Left cardiac atrium (tissue), 4 donors: ENCODE measurements around the gene GGTLC2. TPM values are rescaled to one million over a fixed set of nuclear protein-coding genes. Genes with fewer than 3 reads are reported as not detected.
"Not testable (repeated sequence)": the region's sequence is repeated elsewhere in the genome, so short reads cannot be mapped to it uniquely, and the experiment has no call there.

Source experiments
- ATAC-seq, 2 donors: fragments of 200-7000 bp; cut with Tn5 transposase; one replicate each; pipeline ENCODE4 v1.9.1; 2020; ENCODE audit warnings: mild to moderate bottlenecking in 2 of 2, moderate library complexity in 2 of 2
- DNase-seq: peaks from one replicate; pipeline ENCODE4 v3.0.0-alpha.2; 2020
- intact Hi-C, 2 donors: fragments of 100-400 bp; cut with DNase I; formaldehyde crosslinking; loops; one replicate each; pipeline versions ENCODE4 v1.14.1 to v1.15.1; 2022 to 2023
- total RNA-seq, 2 donors: library from RNA; stranded (reverse); fragmentation: NEBNext Ultra II Directional; extraction: Animal tissue kit (Norgen Biotek cat#: 25700); gene quantifications; one replicate each; pipeline ENCODE4 v1.2.1, GENCODE V29; 2021
- donor health status: DM: no; HTN: yes; CAD: no.
- donor health status: DM: no; HTN: yes; CAD: no; lungs with severe emphysema.
- donor health status: DM: yes; HTN: yes; CAD: no.
- donor health status: Dilated cardiomyopathy.

GGTLC2 gene
- total RNA-seq, 2 donors from 2014 or later: not detected

DNA sequence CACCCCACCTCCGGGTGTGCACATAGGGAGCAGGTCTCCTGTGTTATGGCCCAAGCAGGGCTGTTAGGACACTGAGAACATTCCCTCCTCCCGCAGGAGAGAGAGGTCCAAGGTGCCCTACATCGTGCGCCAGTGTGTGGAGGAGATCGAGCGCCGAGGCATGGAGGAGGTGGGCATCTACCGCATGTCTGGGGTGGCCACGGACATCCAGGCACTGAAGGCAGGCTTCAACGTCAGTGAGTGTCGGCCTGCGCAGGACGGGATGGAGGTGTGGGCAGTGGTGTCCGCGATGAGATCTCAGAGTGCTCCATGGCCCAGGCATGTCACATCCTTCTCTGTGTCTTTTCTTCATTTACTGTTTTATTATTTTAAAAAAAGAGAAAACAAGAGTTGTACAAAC is 12.2 kb upstream of the GGTLC2 start:
- ATAC-seq, DNase-seq, intact Hi-C loops: not testable (repeated sequence)

- ATAC-seq, intact Hi-C loops, DNase-seq: not testable (repeated sequence)
Measured at GRCh38 chr22:22633533-22633932, 10.9 kb upstream of the GGTLC2 start.

DNA sequence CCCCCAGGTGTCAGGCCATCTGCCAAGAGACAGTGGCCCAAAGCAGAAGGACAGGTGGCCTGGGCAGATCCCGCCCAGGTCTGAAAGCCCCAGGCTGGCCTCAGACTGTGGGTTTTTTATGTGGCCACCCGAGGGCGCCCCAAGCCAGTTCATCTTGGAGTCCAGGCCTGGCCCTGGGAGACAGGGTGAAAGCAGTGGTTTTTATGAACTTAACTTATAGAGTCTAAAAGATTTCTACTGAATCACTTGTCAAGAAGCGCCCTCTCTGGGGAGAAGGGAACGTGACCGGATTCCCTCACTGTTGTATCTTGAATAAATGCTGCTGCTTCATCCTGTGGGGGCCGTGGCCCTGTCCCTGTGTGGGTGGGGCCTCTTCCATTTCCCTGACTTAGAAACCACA is 8.2 kb upstream of the GGTLC2 start:
- ATAC-seq, intact Hi-C loops, DNase-seq: not testable (repeated sequence)

GRCh38 chr22:22638313-22638712 is 6.1 kb upstream of the GGTLC2 start:
- DNase-seq, ATAC-seq, intact Hi-C loops: not testable (repeated sequence)

DNA sequence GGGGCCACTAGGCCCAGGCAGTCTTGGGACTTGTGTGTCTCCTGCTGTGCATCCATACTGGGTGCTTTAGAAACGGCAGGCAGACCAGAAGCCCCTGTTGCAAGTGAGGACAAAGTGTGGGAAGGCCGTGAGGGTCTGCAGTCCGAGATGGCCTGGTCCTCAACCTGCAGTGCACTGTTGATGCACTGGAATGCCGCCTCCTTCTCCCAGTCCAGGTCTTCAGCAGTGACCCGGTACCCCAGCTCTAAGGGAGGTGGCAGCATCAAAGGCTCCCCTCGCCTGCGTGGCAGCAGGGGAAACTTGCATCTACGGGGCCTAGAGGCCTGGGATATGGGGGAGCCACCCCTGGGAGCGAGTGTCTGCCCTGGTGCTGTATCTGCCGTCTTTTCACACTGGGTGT is 2.2 kb upstream of the GGTLC2 start:
- intact Hi-C loops, ATAC-seq, DNase-seq: not testable (repeated sequence)

DNA sequence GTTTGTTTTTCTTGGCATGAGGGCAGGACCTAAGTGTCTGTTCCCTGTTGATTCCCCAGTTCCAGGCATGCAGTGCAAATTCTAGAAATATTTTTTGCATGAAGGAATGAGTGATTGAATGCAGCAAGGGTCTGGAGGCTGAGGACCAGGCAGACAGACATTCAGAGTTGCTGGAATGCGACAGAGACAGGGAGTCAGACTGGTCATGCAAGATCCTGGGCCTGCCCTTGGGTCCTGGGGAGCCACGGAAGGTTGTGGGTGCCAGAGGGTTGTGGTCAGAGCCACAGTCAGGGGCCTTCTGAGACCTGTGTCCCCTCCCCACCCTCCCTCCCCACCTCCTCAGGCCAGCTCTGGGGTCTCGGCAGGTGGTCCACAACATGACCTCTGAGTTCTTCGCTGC is 1.6 kb downstream of the GGTLC2 start:
- ATAC-seq, intact Hi-C loops, DNase-seq: not testable (repeated sequence)

- ATAC-seq, intact Hi-C loops, DNase-seq: not testable (repeated sequence)
Measured at GRCh38 chr22:22647952-22648351, 3.5 kb downstream of the GGTLC2 start.

DNA sequence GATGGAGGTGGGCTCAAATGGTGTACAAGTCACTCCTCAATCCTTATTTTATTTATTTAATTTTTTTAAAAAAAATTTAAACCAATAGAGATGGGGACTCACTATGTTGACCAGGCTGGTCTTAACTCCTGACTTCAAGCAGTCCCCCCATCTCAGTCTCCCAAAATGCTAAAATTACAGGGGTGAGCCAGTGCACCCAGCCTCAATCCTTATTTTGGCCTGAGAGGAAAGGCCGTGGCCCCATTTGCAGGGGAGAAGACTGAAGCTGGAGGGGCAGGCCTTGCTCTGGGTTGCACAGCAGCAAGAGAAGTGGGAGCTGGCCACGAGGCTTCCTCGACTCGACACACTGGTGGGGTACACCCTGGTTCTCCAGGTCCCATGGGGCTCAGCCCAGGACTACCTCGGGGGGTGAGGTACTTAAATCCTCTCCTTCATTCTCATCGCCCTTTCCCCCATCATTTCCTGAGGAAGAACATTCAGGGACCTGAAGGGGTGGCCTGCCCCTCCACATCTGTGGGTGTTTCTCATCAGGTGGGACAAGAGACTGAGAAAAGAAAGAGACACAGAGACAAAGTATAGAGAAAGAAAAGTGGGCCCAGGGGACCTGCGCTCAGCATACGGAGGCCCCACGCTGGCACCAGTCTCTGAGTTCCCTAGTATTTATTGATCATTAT is 4.6 kb downstream of the GGTLC2 start:
- ATAC-seq, DNase-seq, intact Hi-C loops: not testable (repeated sequence)

GRCh38 chr22:22649761-22650160 is 5.3 kb downstream of the GGTLC2 start:
- DNase-seq, ATAC-seq, intact Hi-C loops: not testable (repeated sequence)

- intact Hi-C loops, ATAC-seq, DNase-seq: not testable (repeated sequence)
Measured at GRCh38 chr22:22650398-22650797, 6.0 kb downstream of the GGTLC2 start.

- ATAC-seq, intact Hi-C loops, DNase-seq: not testable (repeated sequence)
Measured at GRCh38 chr22:22650803-22651515, 6.5 kb downstream of the GGTLC2 start.

GRCh38 chr22:22651593-22651992 is 7.2 kb downstream of the GGTLC2 start:
- DNase-seq, intact Hi-C loops, ATAC-seq: not testable (repeated sequence)

DNA sequence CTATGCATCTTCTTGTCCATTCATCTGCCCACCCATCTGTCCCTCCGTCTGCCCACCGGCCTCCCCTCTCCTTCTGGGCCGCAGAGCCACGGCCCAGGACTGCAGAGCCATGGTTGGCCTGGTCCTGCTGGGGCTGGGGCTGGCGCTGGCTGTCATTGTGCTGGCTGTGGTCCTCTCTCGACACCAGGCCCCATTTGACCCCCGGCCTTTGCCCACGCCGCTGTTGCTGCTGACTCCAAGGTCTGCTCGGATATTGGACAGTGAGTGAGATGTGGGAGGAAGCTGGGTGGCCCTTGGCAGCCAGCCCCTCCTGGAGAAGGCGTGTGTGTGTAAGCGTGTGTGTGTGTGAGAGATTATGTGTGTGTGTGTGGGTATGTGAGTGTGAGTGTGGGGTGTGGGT is 7.7 kb downstream of the GGTLC2 start:
- DNase-seq, ATAC-seq, intact Hi-C loops: not testable (repeated sequence)

DNA sequence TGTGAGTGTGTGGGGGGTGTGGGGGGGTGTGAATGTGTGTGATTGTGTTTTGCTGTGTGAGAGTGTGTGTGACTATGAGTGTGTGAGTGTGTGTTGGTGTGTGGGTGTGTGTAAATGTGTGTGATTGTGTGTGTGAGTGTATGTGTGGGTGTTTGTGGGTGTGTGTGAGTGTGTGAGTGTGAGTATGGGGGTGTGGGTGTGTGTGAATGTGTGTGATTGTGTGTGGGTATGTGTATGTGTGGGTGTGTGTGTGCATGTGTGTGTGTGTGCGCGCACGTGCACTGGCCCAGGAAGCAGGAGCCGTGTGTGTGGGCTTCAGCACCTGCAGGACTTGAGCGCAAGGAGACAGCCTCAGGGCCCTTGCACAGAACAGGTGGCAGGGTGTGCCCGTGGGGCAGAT is 8.2 kb downstream of the GGTLC2 start:
- intact Hi-C loops, ATAC-seq: not testable (repeated sequence)

DNA sequence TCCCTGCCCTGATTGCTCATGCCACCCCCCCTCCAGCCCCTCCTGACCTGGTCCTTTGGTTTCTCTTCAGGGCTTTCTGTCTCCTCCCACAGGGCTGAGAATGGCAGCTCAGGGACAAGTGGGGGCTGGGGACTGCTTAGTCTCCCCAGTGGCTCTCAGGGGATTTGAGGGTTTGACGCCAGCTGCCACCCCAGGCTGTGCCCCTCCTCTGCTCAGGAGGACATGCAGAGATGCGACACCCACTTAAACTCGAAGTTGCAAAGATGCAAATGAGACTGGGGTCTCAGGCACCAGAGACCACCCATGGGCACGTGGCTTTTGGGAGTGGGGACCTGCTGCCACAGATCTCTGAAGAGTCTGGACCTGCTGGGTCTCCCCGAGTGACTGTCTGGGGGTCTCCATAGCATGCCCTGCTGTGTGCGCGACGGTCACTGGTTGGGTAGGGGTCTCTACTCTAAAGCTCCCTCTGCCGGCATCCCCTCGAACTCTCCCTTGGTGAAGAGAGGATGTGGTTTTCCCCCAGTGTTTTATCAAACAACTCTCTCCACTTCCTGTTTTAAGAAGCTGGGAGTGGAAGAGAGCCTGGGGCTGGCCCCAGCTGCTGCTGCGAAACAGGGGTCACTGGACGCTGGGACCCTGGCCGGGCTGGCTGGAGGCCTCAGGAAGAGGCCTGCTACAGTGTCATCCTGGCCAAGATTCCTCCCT is 9.4 kb downstream of the GGTLC2 start:
- DNase-seq, intact Hi-C loops, ATAC-seq: not testable (repeated sequence)

More for the DNA sequence above, 8.2 kb downstream of the GGTLC2 start:
- DNase-seq: not testable (repeated sequence)

- ATAC-seq (no peak), DNase-seq (no peak)
- intact Hi-C loops: no loop called here
Measured at GRCh38 chr22:22655452-22656290, 11.3 kb downstream of the GGTLC2 start.

DNA sequence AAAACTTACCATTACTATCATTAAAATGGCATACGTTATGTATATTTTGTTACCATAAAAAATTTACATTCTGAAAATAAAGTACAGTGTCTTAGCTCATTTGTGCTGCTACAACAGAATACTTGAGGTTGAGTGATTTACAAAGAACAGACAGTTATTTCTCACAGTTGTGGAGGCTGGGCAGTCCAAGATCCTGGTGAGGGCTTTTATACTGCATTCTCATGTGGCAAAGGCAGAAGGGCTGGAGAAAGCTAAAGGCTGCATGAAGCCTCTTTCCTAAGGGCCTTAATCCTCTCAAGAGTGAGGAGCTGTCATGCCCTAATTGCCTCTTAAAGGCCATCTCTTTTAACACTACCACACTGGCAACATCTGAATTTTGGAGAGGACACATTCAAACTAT is 13.3 kb downstream of the GGTLC2 start:
- no peak for DNase-seq
- intact Hi-C loops: no loop called here
- ATAC-seq: no peak

DNA sequence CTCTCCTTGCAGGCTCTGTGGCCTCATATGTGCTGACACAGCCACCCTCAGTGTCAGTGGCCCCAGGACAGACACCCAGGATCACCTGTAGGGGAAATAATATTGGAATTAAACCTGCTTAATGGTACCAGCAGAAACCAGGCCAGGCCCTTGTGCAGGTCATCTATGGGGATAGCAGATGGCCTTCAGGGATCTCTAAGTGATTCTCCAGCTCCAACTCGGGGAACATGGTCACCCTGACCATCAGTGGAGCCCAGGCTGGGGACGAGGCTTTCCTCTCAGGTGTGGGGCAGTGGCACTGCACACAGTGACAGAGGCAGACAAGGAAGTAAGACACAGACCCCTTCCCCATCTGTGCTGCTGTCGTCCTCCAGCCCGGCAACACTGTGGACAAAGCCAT is 16.9 kb downstream of the GGTLC2 start:
- ATAC-seq (no peak), DNase-seq (no peak)
- intact Hi-C loops: no loop called here

DNA sequence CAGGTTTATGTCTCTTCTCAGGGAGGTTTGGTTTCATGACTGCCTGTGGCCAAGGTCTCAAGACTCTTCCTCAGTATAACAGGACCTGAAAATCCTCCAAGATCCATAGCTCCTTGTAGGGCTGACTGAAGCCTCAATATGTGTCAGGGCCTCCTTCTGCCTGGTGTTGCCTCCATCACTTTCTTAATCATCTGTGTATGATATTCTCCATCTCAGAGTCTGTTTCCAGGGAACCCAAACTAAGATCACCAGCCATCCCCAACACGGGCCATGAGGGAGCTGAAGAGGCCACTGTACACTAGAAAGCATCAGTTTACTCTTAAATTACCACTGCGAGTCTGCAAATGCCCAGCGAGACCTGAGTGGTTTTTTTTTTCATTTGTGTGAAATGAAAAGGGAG is 17.7 kb downstream of the GGTLC2 start:
- DNase-seq: no peak
- intact Hi-C loops: no loop called here
- ATAC-seq: no peak
